Gastrocnemius medialis (tissue), 4 donors: ENCODE data around the gene EML3.

ENCODE experiments used
- POLR2A ChIP-seq, 2 donors: fragments of 450-650 bp; IDR thresholded peaks; one replicate each; pipeline ENCODE4 v1.6.1; 2017; ENCODE audit warnings: antibody characterized with exemption in 2 of 2, mild to moderate bottlenecking in 2 of 2, moderate library complexity in 2 of 2
- TF ChIP-seq, protein P1 (sequence below), 5 experiments: fragments of 450-650 bp in 3 of 5; fragments of 200-600 bp in 2 of 5; sonication (generic) in 2 of 5; IDR thresholded peaks in 4 of 5; conservative IDR thresholded peaks in 1 of 5; 1 replicate in 4 of 5; 2 replicates in 1 of 5; pipeline ENCODE4 v1.5.1; 2016 to 2019; ENCODE audit warnings: antibody characterized with exemption in 5 of 5, mild to moderate bottlenecking in 3 of 5, moderate library complexity in 3 of 5

DNA sequence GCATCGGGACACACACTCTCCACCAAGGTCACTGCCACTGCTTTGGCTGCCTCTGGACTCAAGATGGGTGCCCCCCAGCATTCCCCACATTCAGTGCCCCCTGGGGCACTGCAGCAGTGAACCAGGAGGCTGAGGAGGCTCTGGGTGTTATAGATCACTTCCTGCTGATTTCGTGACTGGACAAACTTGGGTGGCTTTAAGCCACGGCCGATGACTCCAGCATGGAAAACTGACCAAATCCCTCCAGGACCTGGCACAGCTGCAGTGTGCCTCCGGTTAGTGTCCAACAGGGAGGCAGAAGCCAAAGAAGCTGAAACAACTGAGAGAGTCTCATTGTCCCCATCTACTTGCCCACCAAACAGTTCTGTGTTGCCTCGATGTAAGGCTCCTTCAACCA lies 35.0 kb upstream of the EML3 start:
- TF ChIP-seq, protein P1, sequence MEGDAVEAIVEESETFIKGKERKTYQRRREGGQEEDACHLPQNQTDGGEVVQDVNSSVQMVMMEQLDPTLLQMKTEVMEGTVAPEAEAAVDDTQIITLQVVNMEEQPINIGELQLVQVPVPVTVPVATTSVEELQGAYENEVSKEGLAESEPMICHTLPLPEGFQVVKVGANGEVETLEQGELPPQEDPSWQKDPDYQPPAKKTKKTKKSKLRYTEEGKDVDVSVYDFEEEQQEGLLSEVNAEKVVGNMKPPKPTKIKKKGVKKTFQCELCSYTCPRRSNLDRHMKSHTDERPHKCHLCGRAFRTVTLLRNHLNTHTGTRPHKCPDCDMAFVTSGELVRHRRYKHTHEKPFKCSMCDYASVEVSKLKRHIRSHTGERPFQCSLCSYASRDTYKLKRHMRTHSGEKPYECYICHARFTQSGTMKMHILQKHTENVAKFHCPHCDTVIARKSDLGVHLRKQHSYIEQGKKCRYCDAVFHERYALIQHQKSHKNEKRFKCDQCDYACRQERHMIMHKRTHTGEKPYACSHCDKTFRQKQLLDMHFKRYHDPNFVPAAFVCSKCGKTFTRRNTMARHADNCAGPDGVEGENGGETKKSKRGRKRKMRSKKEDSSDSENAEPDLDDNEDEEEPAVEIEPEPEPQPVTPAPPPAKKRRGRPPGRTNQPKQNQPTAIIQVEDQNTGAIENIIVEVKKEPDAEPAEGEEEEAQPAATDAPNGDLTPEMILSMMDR (IDR thresholded peaks at IDR 0.05 in 4 of 5, conservative IDR thresholded peaks at IDR 0.05 in 1 of 5): no peak
- no peak for TF ChIP-seq POLR2A (IDR thresholded peaks at IDR 0.05)
